Lower leg skin (tissue), 4 donors: ENCODE data around the gene LIMS2. TPM values are rescaled to one million over a fixed set of nuclear protein-coding genes. Genes with fewer than 3 reads are reported as not detected.

ENCODE experiments used
- DNase-seq, 2 donors: peaks; one replicate each; pipeline ENCODE4 v3.0.0-alpha.2; 2019; ENCODE audit warnings: low spot score in 2 of 2
- H3K4me3 ChIP-seq: fragments of 200-600 bp; sonication (generic); 2 replicates; pipeline ENCODE4 v1.5.1; 2017; ENCODE audit warnings: mild to moderate bottlenecking, low read depth; ENCODE audit not compliant: poor library complexity, severe bottlenecking
- POLR2A ChIP-seq, 2 donors: fragments of 450-650 bp; IDR thresholded peaks; one replicate each; pipeline ENCODE4 v1.6.1; 2016 to 2017; ENCODE audit warnings: antibody characterized with exemption in 2 of 2, mild to moderate bottlenecking in 1 of 2, moderate library complexity in 1 of 2
- WGBS, 2 donors: methylation state at CpG; one replicate each; pipeline ENCODE4 v1.1.5; 2018; 5-methylcytosine and 5-hydroxymethylcytosine counted together
- intact Hi-C: fragments of 100-400 bp; cut with DNase I; formaldehyde crosslinking; loops from one replicate; pipeline ENCODE4 v1.15.0; 2023; ENCODE audit warnings: low total_unique reads
- total RNA-seq, 4 donors: library from RNA; depleted of rRNA; stranded (reverse); fragments of >200 nt; gene quantifications; one replicate each; pipeline ENCODE4 v1.1.0, GENCODE V29; 2016
- TF ChIP-seq, protein P1 (sequence below), 3 donors: fragments of 450-650 bp; IDR thresholded peaks; one replicate each; pipeline ENCODE4 v1.5.1; 2016; ENCODE audit warnings: antibody characterized with exemption in 3 of 3, mild to moderate bottlenecking in 3 of 3, moderate library complexity in 2 of 3

The LIMS2 gene
- total RNA-seq, 4 donors from 2014 or later: 7.5 to 19.4 (median 11.4) TPM

DNA sequence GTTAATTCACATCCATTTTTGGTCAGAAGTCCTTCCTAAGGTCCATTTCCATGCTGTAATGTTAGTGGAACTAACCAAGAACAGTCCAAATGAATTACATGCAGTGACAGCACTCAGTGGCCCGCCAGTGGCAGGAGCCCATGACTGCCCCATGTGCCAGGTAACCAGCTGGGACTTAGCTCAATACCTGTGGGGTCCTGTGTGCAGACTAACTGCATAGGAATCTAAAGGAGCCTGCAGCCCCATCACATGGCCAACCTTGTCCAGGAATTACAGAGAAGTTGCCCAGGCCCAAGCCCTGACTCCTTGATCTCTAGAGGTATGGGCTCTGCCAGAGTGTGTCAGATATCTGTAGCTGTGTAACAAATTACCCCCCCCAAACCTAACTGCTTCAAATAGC, 64.8 kb downstream of the LIMS2 start:
- intact Hi-C loops: no loop called here
- 100% methylated on average over 1 of the region's 1 CpG for WGBS, 2 donors
- TF ChIP-seq, protein P1, sequence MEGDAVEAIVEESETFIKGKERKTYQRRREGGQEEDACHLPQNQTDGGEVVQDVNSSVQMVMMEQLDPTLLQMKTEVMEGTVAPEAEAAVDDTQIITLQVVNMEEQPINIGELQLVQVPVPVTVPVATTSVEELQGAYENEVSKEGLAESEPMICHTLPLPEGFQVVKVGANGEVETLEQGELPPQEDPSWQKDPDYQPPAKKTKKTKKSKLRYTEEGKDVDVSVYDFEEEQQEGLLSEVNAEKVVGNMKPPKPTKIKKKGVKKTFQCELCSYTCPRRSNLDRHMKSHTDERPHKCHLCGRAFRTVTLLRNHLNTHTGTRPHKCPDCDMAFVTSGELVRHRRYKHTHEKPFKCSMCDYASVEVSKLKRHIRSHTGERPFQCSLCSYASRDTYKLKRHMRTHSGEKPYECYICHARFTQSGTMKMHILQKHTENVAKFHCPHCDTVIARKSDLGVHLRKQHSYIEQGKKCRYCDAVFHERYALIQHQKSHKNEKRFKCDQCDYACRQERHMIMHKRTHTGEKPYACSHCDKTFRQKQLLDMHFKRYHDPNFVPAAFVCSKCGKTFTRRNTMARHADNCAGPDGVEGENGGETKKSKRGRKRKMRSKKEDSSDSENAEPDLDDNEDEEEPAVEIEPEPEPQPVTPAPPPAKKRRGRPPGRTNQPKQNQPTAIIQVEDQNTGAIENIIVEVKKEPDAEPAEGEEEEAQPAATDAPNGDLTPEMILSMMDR (IDR thresholded peaks at IDR 0.05): no peak
- TF ChIP-seq POLR2A (IDR thresholded peaks at IDR 0.05): no peak
- no peak overlapping the region for H3K4me3 ChIP-seq
- DNase-seq: peak in 1 of 2 donors; percentile 68

DNA sequence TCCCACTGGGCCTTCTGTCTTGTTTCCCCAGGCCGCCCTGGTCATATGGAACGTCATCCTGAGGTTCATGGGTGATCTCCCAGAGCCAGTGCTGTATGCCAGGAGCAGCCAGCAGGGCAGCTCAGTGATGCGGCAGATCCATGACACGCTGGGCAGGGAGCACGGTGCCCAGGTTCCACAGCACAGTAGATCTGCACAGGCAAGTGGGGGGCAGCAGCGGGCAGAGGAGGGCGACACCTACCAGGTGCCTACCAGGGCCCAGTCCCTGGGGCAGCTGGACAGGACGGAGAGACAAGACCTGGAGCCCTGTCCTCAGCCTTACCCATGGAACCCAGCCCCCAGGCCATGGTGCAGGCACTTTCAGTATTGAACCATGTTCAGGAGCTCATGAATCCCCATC, 65.5 kb downstream of the LIMS2 start:
- TF ChIP-seq, protein P1 (IDR thresholded peaks at IDR 0.05): no peak
- no peak for TF ChIP-seq POLR2A (IDR thresholded peaks at IDR 0.05)
- intact Hi-C loops: no loop called here

DNA sequence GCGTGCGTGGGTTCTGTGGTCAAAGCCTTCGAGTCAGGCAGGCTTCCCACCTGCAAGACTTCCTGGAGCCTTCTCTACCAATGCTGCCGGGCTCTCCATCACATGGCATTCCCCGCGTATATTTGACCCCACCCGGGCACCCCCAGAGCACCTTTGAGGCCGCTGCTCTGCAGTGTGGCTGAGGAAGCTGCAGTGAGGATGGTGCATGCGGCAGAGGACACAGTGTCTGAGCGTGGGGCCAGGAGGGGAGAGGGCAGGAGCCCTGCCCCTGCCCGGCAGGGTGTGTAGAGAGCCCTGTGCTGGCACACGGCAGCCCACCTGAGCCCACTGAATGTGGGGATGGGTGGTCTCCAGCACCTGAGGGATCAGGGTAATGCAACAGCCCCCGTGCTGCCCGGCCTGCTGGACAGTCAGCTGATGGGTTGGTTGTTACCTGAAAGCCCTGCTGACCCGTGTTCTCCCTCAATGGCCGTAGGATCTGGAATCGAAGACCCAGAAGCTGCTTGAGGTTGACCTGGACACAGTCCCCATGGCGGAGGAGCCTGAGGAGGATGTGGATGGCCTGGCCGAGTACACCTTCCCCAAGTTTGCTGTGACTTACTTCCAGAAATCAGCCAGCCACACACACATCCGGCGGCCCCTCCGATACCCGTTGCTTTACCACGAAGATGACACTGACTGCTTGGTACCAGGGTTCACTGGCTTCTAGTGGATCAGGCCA, 66.1 kb downstream of the LIMS2 start:
- TF ChIP-seq, protein P1 (IDR thresholded peaks at IDR 0.05): no peak
- no peak for TF ChIP-seq POLR2A (IDR thresholded peaks at IDR 0.05)
- no peak overlapping the region for H3K4me3 ChIP-seq
- peak in 1 of 2 donors; percentile 74 for DNase-seq
- intact Hi-C loops: no loop called here
- WGBS, 2 donors: 83 to 89% methylated on average over 23 to 24 of the region's 24 CpGs

More for the DNA sequence above, 65.5 kb downstream of the LIMS2 start:
- DNase-seq: peak in 1 of 2 donors; percentile 70
- 92% methylated on average over 7 to 8 of the region's 8 CpGs for WGBS, 2 donors
- no peak overlapping the region for H3K4me3 ChIP-seq

DNA sequence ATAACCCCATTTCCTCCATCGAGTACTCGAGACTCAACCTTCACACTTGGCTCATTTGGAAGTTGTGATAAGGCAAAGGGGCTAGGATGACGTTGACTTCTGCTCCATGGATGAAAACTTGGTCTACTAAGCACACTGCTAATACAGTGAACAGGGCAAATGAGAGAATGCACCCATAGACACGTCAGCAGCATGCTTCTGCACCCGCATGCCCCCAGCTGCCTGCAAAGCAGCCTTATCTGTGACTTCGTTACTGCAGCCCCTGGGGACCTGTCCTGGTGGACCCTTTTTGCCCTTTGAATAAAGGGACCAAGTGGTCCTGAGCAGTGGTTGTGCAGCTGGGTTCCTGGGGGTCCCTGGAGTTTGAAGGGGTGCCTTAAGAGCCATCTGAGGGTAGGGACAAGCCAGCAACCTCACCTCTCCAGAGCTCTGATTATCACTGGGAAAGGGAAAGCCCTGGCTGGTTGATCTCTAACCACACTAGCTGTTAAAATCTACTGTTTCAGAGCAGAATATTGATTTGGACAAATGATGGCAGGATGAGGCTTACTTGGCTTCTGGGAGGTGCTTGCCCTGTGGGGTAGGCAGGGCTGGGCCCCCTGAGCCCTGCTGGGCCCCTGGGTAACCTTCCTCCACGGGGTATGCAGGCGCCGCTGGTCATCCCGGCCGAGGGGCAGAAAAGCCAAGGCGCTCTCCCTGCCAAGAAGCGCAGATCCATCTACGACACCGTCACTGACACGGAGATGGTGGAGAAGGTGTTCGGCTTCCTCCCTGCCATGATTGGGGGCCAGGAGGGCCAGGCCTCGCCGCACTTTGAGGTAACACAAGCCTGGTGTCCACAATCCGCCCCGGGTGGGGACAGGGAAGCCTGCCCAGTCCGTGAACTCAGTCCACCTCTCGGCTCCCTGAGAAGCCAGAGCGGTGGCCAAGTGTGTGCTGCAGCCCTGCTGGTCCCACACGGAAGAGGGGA, 67.0 kb downstream of the LIMS2 start:
- WGBS, 2 donors: 87 to 88% methylated on average over 23 to 25 of the region's 25 CpGs
- H3K4me3 ChIP-seq: no peak overlapping the region
- DNase-seq: peak in 1 of 2 donors; percentile 81
- TF ChIP-seq, protein P1 (IDR thresholded peaks at IDR 0.05): no peak
- no peak for TF ChIP-seq POLR2A (IDR thresholded peaks at IDR 0.05)
- intact Hi-C loops: no loop called here

DNA sequence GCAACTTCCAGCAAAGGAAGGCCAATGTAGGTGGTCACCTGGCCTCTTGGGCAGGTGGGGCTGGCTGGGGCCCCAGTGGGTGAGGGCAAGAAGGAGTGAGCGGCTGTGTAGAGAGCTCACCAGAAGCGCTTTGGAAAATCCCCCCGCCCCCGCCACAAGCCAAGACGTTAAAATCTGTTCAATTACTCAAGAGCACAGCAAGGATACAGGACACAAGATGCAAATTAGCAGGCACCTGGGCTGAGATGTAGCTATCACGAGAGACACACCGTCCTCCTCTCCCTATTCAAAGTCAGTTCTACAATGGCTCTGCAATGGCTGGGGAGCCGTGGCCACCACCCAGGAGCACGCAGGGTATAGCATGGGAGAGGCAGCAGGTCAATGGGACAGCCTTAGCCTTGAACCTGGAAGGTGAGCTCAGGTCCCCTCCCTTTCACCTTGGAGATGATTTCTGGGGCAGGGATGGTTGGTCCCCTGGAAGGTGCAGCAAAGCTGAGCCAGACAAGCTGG, 67.9 kb downstream of the LIMS2 start:
- TF ChIP-seq, protein P1 (IDR thresholded peaks at IDR 0.05): no peak
- no peak for TF ChIP-seq POLR2A (IDR thresholded peaks at IDR 0.05)
- intact Hi-C loops: no loop called here
- no peak overlapping the region for H3K4me3 ChIP-seq
- 92 to 95% methylated on average over 9 of the region's 9 CpGs for WGBS, 2 donors
- DNase-seq: peak in 1 of 2 donors; percentile 57
